WTC11 (cell line): ENCODE data around the gene MARCHF4. TPM values are rescaled to one million over a fixed set of nuclear protein-coding genes. Genes with fewer than 3 reads are reported as not detected.

ENCODE experiments used
- ATAC-seq: fragments of 200-7000 bp; cut with Tn5 transposase; 2 replicates; pipeline ENCODE4 v1.10.0; 2021; ENCODE audit warnings: mild to moderate bottlenecking, moderate library complexity
- CTCF ChIA-PET: fragments of 300-600 bp; sonication (Branson Sonifier 250); formaldehyde crosslinking; loops from one replicate; lab custom pipeline; 2021; ENCODE audit warnings: antibody characterized with exemption; lab: Charles Lee
- POLR2A ChIA-PET: fragments of 350-600 bp; sonication (Branson Sonifier 250); formaldehyde crosslinking; loops from one replicate; lab custom pipeline; 2021; ENCODE audit warnings: antibody characterized with exemption; lab: Charles Lee
- DNase-seq: peaks from one replicate; pipeline ENCODE4 v3.0.0; 2021; ENCODE audit warnings: low spot score
- H3K27ac Mint-ChIP-seq: 2 replicates; pipeline ENCODE4 v1.8.0; 2021; ENCODE audit warnings: mixed read lengths
- H3K27me3 Mint-ChIP-seq: 2 replicates; pipeline ENCODE4 v1.8.0; 2021; ENCODE audit warnings: low read depth, mild to moderate bottlenecking, moderate library complexity, mixed read lengths
- H3K36me3 Mint-ChIP-seq: 2 replicates; pipeline ENCODE4 v1.8.0; 2021; ENCODE audit warnings: mixed read lengths
- H3K4me1 Mint-ChIP-seq: 2 replicates; pipeline ENCODE4 v1.8.0; 2022; ENCODE audit warnings: mixed read lengths
- H3K4me3 Mint-ChIP-seq: 2 replicates; pipeline ENCODE4 v1.8.0; 2021; ENCODE audit warnings: mild to moderate bottlenecking, moderate library complexity, mixed read lengths
- H3K9me3 Mint-ChIP-seq: 2 replicates; pipeline ENCODE4 v1.8.0; 2021; ENCODE audit warnings: mixed read lengths
- IRF2 ChIP-seq: sonication (generic); formaldehyde crosslinking; IDR thresholded peaks from 2 replicates; pipeline ENCODE4 v1.8.0; 2022; ENCODE audit warnings: low read depth, missing genetic modification reagents, borderline replicate concordance
- JUN ChIP-seq: sonication (generic); formaldehyde crosslinking; IDR thresholded peaks from 2 replicates; pipeline ENCODE4 v1.8.0; 2023; ENCODE audit warnings: mild to moderate bottlenecking, missing genetic modification reagents
- MYBL2 ChIP-seq: sonication (generic); formaldehyde crosslinking; IDR thresholded peaks from 2 replicates; pipeline ENCODE4 v1.8.1; 2023; ENCODE audit warnings: mild to moderate bottlenecking, moderate library complexity, missing genetic modification reagents
- NFE2L1 ChIP-seq: sonication (generic); formaldehyde crosslinking; IDR thresholded peaks from 2 replicates; pipeline ENCODE4 v1.8.1; 2023; ENCODE audit warnings: missing genetic modification reagents
- NFYB ChIP-seq: sonication (generic); formaldehyde crosslinking; conservative IDR thresholded peaks from 2 replicates; pipeline ENCODE4 v1.8.0; 2022; ENCODE audit warnings: low read depth, missing genetic modification reagents
- SMAD4 ChIP-seq: sonication (generic); formaldehyde crosslinking; IDR thresholded peaks from 2 replicates; pipeline ENCODE4 v1.8.0; 2022; ENCODE audit warnings: mild to moderate bottlenecking, missing genetic modification reagents
- SOX15 ChIP-seq: fragments of 250-450 bp; sonication (Bioruptor Pico); IDR thresholded peaks from 2 replicates; pipeline ENCODE4 v1.9.0; 2021; ENCODE audit warnings: mild to moderate bottlenecking
- ZBTB43 ChIP-seq: sonication (generic); formaldehyde crosslinking; IDR thresholded peaks from 2 replicates; pipeline ENCODE4 v1.8.1; 2023; ENCODE audit warnings: mild to moderate bottlenecking, missing genetic modification reagents
- ZNF121 ChIP-seq: sonication (generic); formaldehyde crosslinking; IDR thresholded peaks from 2 replicates; pipeline ENCODE4 v1.8.0; 2023; ENCODE audit warnings: missing genetic modification reagents
- total RNA-seq: library from RNA; stranded (reverse); gene quantifications from 3 replicates; pipeline ENCODE4 v1.2.3, GENCODE V29; 2021
- TF ChIP-seq, protein P1 (sequence below): fragments of 250-450 bp; sonication (Bioruptor Pico); conservative IDR thresholded peaks from 2 replicates; pipeline ENCODE4 v1.9.0; 2021; ENCODE audit warnings: mild to moderate bottlenecking
- TF ChIP-seq, protein P2 (sequence below): sonication (generic); formaldehyde crosslinking; IDR thresholded peaks from 2 replicates; pipeline ENCODE4 v1.8.1; 2023; ENCODE audit warnings: mild to moderate bottlenecking, missing genetic modification reagents, moderate library complexity
- TF ChIP-seq, protein P3 (sequence below): fragments of 250-450 bp; sonication (Bioruptor Pico); IDR thresholded peaks from 2 replicates; pipeline ENCODE4 v1.9.0; 2021; ENCODE audit warnings: mild to moderate bottlenecking, borderline replicate concordance
- TF ChIP-seq, protein P4 (sequence below): sonication (generic); formaldehyde crosslinking; IDR thresholded peaks from 2 replicates; pipeline ENCODE4 v1.8.1; 2023; ENCODE audit warnings: mild to moderate bottlenecking, missing genetic modification reagents, borderline replicate concordance

Gene MARCHF4
- total RNA-seq, 1 experiment from 2014 or later = 2.6 TPM

DNA sequence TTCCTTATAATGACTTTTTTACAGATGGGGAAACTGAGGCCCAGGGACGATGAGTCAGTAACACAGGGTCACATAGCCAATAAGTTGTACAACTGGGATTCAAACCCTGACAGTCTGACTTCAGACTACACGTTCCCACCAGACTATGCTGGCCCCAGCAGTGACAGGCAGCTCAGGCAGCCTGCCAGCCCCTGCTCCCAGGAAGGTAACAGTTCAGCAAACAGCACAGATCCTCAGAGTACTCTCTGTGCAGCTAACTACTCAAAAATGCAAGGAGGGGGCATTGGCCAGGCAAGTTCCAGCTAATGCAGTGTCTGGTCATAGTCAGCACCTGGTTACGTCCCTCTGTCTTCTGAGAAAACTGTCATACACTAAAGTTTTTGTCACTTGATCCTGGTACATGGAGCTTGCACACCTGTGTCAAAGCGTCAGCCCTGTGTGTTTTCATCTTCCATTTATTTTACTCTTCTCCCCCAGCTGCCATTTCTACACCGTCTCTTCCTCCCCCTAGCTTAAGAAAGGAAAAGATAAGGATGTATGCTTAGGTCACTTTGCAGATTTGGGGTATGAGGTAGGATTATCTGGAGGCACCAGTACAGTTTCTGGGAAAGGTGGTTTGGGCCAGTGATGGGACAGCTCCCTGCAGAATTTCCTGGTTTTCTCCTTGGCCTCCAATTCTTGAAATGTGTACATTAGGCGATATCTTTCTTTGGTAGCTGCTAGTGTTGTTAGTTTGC is 44.5 kb upstream of the MARCHF4 start:
- Mint-ChIP-seq H3K4me3 (no peak overlapping the region), H3K27ac (no peak overlapping the region)
- POLR2A ChIA-PET = interaction anchor here (0.5 kb wide), 1 partner anchor 88 kb away, joined by 8 read pairs; no protein-coding TSS in a partner anchor

DNA sequence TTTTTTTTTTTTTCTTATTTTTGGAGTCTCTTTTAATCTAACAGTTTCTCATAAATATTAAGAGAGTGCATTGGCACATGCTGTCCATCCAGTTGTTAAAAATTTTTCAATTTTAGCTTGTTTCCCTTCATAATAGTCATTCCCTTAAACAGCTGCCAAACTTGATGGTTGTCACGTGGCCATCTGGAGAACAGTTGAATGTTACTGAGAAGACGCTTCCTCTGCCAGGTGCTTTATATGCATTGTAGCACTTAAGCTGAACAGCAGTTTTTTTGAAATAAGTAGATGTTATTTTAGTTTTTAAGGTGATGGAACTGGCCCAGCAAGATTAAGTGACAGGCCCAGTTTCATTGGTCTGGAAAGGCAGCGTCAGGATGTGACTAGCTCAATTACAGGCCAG is 43.3 kb upstream of the MARCHF4 start:
- no peak overlapping the region for H3K27ac Mint-ChIP-seq
- H3K36me3 Mint-ChIP-seq = peaks cover 6% of the 10 kb centered on the region
- DNase-seq = no peak
- H3K4me3 Mint-ChIP-seq = no peak overlapping the region
- CTCF ChIA-PET = interaction anchor here (1.3 kb wide), 1 partner anchor 64 kb away, joined by 3 read pairs; no protein-coding TSS in a partner anchor
- peaks cover 16% of the 10 kb centered on the region for H3K4me1 Mint-ChIP-seq
- H3K9me3 Mint-ChIP-seq = no peaks in the 10 kb centered on the region
- POLR2A ChIA-PET = no interaction called here
- H3K27me3 Mint-ChIP-seq = no peaks in the 10 kb centered on the region
- ATAC-seq = no peak
- no peak for TF ChIP-seq ZNF121 (CRISPR knock-in tag)
- no peak for TF ChIP-seq ZBTB43
- TF ChIP-seq NFE2L1 (CRISPR knock-in tag) = no peak
- no peak for TF ChIP-seq IRF2
- TF ChIP-seq, protein P1, sequence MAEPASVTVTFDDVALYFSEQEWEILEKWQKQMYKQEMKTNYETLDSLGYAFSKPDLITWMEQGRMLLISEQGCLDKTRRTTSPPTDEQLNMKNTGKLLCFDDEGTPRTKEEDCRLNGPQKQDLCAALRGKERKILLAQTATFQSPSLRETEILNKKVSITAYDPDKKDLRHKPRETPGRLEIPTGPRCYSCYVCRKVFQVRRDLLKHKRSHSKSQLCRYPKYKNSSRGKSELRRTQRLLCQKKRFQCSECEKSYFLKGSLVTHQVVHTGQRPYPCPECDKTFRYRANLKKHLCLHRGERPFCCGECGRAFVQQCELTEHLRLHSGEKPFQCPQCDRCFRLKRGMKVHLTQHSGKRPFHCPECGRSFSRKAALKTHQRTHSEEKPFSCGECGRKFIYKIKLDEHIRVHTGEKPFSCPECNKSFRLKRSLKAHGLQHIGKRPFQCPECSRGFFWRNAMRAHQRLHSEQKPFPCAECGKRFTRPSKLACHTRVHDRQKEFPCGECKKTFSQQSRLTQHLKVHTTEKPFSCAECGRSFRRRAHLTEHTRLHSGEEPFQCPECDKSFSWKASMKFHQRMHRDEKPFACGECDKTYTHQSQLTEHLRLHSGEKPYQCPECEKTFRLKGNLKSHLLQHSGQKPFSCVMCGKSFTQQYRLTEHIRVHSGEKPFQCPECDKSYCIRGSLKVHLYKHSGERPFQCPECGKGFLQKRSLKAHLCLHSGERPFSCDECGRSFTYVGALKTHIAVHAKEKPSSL (CRISPR knock-in tag) = no peak
- no peak for TF ChIP-seq NFYB (CRISPR knock-in tag)
- no peak for TF ChIP-seq JUN
- no peak for TF ChIP-seq SMAD4 (CRISPR knock-in tag)
- TF ChIP-seq, protein P2, sequence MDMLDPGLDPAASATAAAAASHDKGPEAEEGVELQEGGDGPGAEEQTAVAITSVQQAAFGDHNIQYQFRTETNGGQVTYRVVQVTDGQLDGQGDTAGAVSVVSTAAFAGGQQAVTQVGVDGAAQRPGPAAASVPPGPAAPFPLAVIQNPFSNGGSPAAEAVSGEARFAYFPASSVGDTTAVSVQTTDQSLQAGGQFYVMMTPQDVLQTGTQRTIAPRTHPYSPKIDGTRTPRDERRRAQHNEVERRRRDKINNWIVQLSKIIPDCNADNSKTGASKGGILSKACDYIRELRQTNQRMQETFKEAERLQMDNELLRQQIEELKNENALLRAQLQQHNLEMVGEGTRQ (CRISPR knock-in tag) = no peak
- no peak for TF ChIP-seq MYBL2 (CRISPR knock-in tag)

More for the DNA sequence above, 44.5 kb upstream of the MARCHF4 start:
- Mint-ChIP-seq H3K4me1 (peaks cover 13% of the 10 kb centered on the region), H3K27me3 (no peaks in the 10 kb centered on the region), H3K36me3 (peaks cover 9% of the 10 kb centered on the region), H3K9me3 (no peaks in the 10 kb centered on the region)
- TF ChIP-seq SOX15 (no peak), ZBTB43 (no peak)
- TF ChIP-seq, protein P3, sequence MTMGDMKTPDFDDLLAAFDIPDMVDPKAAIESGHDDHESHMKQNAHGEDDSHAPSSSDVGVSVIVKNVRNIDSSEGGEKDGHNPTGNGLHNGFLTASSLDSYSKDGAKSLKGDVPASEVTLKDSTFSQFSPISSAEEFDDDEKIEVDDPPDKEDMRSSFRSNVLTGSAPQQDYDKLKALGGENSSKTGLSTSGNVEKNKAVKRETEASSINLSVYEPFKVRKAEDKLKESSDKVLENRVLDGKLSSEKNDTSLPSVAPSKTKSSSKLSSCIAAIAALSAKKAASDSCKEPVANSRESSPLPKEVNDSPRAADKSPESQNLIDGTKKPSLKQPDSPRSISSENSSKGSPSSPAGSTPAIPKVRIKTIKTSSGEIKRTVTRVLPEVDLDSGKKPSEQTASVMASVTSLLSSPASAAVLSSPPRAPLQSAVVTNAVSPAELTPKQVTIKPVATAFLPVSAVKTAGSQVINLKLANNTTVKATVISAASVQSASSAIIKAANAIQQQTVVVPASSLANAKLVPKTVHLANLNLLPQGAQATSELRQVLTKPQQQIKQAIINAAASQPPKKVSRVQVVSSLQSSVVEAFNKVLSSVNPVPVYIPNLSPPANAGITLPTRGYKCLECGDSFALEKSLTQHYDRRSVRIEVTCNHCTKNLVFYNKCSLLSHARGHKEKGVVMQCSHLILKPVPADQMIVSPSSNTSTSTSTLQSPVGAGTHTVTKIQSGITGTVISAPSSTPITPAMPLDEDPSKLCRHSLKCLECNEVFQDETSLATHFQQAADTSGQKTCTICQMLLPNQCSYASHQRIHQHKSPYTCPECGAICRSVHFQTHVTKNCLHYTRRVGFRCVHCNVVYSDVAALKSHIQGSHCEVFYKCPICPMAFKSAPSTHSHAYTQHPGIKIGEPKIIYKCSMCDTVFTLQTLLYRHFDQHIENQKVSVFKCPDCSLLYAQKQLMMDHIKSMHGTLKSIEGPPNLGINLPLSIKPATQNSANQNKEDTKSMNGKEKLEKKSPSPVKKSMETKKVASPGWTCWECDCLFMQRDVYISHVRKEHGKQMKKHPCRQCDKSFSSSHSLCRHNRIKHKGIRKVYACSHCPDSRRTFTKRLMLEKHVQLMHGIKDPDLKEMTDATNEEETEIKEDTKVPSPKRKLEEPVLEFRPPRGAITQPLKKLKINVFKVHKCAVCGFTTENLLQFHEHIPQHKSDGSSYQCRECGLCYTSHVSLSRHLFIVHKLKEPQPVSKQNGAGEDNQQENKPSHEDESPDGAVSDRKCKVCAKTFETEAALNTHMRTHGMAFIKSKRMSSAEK (CRISPR knock-in tag) = no peak
- TF ChIP-seq, protein P4, sequence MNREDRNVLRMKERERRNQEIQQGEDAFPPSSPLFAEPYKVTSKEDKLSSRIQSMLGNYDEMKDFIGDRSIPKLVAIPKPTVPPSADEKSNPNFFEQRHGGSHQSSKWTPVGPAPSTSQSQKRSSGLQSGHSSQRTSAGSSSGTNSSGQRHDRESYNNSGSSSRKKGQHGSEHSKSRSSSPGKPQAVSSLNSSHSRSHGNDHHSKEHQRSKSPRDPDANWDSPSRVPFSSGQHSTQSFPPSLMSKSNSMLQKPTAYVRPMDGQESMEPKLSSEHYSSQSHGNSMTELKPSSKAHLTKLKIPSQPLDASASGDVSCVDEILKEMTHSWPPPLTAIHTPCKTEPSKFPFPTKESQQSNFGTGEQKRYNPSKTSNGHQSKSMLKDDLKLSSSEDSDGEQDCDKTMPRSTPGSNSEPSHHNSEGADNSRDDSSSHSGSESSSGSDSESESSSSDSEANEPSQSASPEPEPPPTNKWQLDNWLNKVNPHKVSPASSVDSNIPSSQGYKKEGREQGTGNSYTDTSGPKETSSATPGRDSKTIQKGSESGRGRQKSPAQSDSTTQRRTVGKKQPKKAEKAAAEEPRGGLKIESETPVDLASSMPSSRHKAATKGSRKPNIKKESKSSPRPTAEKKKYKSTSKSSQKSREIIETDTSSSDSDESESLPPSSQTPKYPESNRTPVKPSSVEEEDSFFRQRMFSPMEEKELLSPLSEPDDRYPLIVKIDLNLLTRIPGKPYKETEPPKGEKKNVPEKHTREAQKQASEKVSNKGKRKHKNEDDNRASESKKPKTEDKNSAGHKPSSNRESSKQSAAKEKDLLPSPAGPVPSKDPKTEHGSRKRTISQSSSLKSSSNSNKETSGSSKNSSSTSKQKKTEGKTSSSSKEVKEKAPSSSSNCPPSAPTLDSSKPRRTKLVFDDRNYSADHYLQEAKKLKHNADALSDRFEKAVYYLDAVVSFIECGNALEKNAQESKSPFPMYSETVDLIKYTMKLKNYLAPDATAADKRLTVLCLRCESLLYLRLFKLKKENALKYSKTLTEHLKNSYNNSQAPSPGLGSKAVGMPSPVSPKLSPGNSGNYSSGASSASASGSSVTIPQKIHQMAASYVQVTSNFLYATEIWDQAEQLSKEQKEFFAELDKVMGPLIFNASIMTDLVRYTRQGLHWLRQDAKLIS = no peak
- no peak for DNase-seq
- CTCF ChIA-PET = no interaction called here
- ATAC-seq = no peak
